Pancreas (tissue), 10 donors: Measurements from ENCODE around the gene IL17RD. TPM values are rescaled to one million over a fixed set of nuclear protein-coding genes. Genes with fewer than 3 reads are reported as not detected.

Experiments used
- ATAC-seq, 4 donors: fragments of 200-7000 bp; cut with Tn5 transposase; one replicate each; pipeline versions ENCODE4 v1.8.0 to v1.9.1; 2020; ENCODE audit warnings: mild to moderate bottlenecking in 4 of 4, moderate library complexity in 4 of 4
- DNase-seq, 6 donors: peaks; one replicate each; pipeline ENCODE4 v3.0.0-alpha.2; 2020
- FAIRE-seq: peaks from 2 replicates; lab custom pipeline; 2012; peaks lifted over from hg19 to GRCh38; lab: Jason Lieb, UNC
- H3K27ac ChIP-seq, 4 donors: fragments of 200-600 bp; sonication (generic); 1 replicate in 3 of 4; 2 replicates in 1 of 4; pipeline versions ENCODE4 v1.5.0 to v1.8.0; 2020
- H3K27me3 ChIP-seq, 4 donors: fragments of 200-600 bp; one replicate each; pipeline ENCODE4 v1.8.0; 2021
- H3K36me3 ChIP-seq, 3 donors: fragments of 200-600 bp; sonication (generic) in 1 of 3; one replicate each; pipeline versions ENCODE4 v1.5.0 to v1.8.0; 2020 to 2021
- H3K4me1 ChIP-seq, 3 donors: fragments of 200-600 bp; one replicate each; pipeline ENCODE4 v1.8.0; 2021
- H3K4me3 ChIP-seq, 4 donors: fragments of 200-600 bp; sonication (generic) in 2 of 4; one replicate each; pipeline versions ENCODE4 v1.5.0 to v1.8.0; 2020 to 2021
- H3K9me3 ChIP-seq, 4 donors: fragments of 200-600 bp; one replicate each; pipeline ENCODE4 v1.8.0; 2021
- WGBS, 2 donors: extraction: QIAGEN DNeasy Blood & Tissue Kit; methylation state at CpG; one replicate each; pipeline ENCODE4 v1.1.7; 2013; 5-methylcytosine and 5-hydroxymethylcytosine counted together
- intact Hi-C, 3 donors: fragments of 100-400 bp; cut with DNase I; formaldehyde crosslinking; loops; one replicate each; pipeline versions ENCODE4 v1.11.1 to v1.14.2; 2022
- polyA plus RNA-seq, 2 donors: library from polyadenylated mRNA; stranded (reverse); fragments of 200-250 nt; gene quantifications; one replicate each; pipeline ENCODE4 v1.2.3, GENCODE V29; 2013
- total RNA-seq, 6 donors: library from RNA; stranded (reverse); fragmentation: NEBNext Ultra II Directional in 4 of 6; extraction: Animal tissue kit (Norgen Biotek cat#: 25700) in 4 of 6; gene quantifications; one replicate each; pipeline versions ENCODE4 v1.2.1 to v1.2.4, GENCODE V29; 2021 to 2023
- TF ChIP-seq, protein P1 (sequence below), 4 donors: fragments of 200-600 bp; sonication (generic) in 3 of 4; IDR thresholded peaks; one replicate each; pipeline versions ENCODE4 v1.5.0 to v1.8.0; 2021; ENCODE audit warnings: antibody characterized with exemption in 4 of 4
- donor health status: healthy with polysubstance abuse.
- donor health status: DM: no; HTN: no; CAD: no; lungs with moderate emphysema.
- donor health status: DM: no; HTN: no; CAD: no.
- donor health status: control.
- donor health status: control.
- donor health status: Bipolar disorder and iron deficiency.
- donor health status: DM: yes; HTN: yes; CAD: no.
- donor health status: DM: no; HTN: no; CAD: no.
- donor health status: DM: no; HTN: no; CAD: no.
- donor health status: DM: yes; HTN: yes; CAD: no.

IL17RD gene
- total and polyA plus RNA-seq, 8 donors = 0.42 to 3.9 (median 1.9) TPM

DNA sequence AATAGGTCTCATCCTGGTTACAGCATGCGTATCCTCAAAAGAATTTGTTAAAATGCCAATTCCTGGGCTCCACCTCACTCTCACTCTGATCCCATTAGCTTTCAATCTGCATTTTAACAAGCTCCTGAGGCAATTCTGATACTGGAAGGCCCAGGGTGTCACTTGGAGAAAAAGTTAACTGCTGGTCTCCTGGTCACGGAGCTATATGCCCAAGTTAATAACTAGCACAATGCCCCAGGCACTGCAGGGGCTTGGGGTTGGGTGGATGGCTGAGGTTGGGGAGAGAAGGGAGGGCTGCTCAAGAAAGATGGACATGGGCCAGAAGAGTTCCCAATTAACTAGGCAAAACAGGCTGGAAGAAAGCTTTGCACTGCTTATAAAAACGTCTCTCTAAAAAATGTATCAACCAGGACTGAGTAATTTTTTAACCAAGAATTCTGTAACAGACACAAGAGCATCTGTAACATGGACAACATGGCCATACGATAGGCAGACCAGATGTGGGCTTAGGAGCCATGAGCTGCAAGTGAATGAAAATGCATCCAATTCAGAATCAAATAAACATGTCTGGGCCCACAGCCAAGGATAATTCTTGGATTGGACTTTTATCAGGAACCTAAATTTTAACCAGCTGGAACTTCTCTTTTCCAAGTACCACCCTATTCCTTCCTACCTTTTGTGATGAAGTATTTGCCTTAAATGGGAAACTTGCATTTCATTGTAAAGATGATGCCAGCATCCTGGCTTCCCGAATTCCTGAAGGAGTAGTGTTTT, 4.2 kb downstream of the IL17RD start:
- Histone ChIP-seq H3K4me3 (no peak overlapping the region), H3K27ac (no peak overlapping the region), H3K4me1 (peaks cover 0 to 4% (median 0%) of the 10 kb centered on the region in 3 donors), H3K9me3 (no peaks in the 10 kb centered on the region), H3K36me3 (no peaks in the 10 kb centered on the region), H3K27me3 (no peaks in the 10 kb centered on the region)
- DNase-seq = no peak
- no peak for ATAC-seq
- FAIRE-seq = no peak
- WGBS, 2 donors = 44 to 46% methylated on average over 5 of the region's 5 CpGs
- intact Hi-C loops = no loop called here
- TF ChIP-seq, protein P1, sequence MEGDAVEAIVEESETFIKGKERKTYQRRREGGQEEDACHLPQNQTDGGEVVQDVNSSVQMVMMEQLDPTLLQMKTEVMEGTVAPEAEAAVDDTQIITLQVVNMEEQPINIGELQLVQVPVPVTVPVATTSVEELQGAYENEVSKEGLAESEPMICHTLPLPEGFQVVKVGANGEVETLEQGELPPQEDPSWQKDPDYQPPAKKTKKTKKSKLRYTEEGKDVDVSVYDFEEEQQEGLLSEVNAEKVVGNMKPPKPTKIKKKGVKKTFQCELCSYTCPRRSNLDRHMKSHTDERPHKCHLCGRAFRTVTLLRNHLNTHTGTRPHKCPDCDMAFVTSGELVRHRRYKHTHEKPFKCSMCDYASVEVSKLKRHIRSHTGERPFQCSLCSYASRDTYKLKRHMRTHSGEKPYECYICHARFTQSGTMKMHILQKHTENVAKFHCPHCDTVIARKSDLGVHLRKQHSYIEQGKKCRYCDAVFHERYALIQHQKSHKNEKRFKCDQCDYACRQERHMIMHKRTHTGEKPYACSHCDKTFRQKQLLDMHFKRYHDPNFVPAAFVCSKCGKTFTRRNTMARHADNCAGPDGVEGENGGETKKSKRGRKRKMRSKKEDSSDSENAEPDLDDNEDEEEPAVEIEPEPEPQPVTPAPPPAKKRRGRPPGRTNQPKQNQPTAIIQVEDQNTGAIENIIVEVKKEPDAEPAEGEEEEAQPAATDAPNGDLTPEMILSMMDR (IDR thresholded peaks at IDR 0.05) = no peak

DNA sequence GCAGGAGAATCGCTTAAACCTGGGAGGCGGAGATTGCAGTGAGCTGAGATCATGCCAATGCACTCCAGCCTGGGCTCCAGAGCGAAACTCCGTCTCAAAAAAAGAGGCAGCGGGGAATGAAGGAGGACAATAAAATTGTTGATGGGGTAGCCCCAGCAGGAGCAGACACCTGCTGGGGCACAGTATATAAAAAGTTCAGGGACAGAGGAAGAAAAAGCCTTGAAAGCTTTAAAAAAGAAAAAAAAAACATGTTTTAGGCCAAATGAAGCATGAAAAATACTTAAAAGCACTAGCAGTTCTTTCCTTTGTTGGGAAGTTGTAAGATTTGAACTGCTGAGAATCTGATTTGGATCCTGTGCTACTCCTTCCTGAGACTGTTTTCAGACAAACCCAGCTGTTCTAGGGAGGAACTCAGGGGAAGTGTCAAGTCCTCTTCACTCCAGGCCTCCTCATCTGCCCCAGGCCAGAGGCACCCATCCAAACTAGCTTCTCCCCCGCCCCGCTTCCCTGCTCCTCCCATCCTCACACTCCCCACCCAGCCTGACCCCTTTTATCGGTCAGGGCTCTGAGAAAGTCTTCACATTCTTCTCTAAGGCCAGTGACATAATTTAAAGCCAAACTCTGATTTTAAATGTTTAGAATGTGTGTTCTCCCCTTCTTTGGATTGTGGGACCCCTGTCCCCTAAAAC, 4.9 kb downstream of the IL17RD start:
- TF ChIP-seq, protein P1 (IDR thresholded peaks at IDR 0.05) = no peak
- no peak for DNase-seq
- no peak overlapping the region for H3K4me3 ChIP-seq
- intact Hi-C loops = no loop called here
- no peak for FAIRE-seq
- H3K36me3 ChIP-seq = no peaks in the 10 kb centered on the region
- no peaks in the 10 kb centered on the region for H3K27me3 ChIP-seq
- H3K27ac ChIP-seq = no peak overlapping the region
- no peaks in the 10 kb centered on the region for H3K9me3 ChIP-seq
- no peak for ATAC-seq
- H3K4me1 ChIP-seq = peaks cover 0 to 4% (median 0%) of the 10 kb centered on the region in 3 donors
- 88 to 90% methylated on average over 8 of the region's 8 CpGs for WGBS, 2 donors

DNA sequence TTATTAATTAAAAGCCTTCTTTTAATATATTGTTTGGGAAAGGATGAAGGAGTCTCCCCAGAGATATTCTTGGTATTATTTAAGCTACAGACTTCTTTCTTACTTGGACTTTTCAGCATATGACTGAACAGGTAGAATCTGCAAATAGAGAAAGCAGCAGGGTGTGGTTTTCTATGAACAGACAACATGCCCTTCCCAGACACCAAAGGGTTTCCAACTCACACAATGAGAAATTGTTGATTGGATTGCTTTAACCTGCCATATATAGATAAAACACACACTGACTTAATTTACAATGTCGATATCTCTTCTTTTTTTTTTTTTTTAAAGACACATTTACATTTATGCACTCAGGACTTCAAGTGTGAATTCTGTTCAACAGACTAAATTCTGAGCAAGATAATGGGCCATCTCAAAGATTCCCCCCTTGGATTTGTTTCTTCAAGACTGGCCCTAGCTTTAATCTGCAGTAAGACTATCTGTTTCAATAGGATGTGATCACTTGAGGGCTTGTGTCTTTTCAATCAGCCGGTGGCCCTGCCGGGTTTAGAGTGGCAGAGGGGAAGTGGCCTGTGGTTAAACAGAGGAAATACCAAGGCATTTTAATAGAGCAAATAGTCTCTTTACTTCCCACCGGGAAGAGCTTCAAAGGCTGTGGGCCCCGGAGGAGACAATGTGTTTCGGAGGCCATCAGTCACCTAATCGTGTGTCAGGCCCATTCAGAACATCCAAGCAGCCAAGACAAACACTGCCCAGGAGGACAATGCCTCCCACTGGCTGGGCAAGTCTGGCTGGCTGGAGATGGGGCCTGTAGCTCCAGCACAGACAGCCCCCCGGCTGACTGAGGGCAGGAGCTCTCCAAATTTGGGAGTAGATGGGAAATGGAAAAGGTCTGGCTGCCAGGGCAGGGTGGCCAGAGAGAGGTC, 6.1 kb downstream of the IL17RD start:
- 49 to 62% methylated on average over 8 of the region's 8 CpGs for WGBS, 2 donors
- DNase-seq (no peak), FAIRE-seq (peak; percentile 56), ATAC-seq (no peak)
- no peaks in the 10 kb centered on the region for H3K9me3 ChIP-seq
- no peaks in the 10 kb centered on the region for H3K4me1 ChIP-seq
- H3K4me3 ChIP-seq = no peak overlapping the region
- no peaks in the 10 kb centered on the region for H3K36me3 ChIP-seq
- H3K27ac ChIP-seq = no peak overlapping the region
- no peaks in the 10 kb centered on the region for H3K27me3 ChIP-seq
- intact Hi-C loops = no loop called here
- TF ChIP-seq, protein P1 (IDR thresholded peaks at IDR 0.05) = no peak

DNA sequence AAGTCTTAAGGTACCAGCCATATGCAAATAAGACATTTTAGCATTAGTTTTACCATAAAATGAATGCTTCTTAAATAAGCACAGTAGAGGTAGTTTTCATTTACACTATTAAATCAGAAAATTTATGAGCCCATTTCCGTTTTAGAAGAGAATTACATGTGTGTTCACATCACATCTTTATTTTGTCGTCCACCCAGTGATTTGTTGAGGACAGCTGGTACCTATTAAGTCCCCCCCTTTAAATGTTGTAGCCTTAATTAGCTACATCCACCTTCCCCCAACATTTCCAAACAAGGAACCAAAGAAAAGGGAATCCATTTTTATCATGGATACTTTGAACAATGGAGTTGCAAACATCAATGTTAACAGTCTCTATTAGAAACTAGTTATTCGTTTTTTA, 6.8 kb downstream of the IL17RD start:
- FAIRE-seq = no peak
- no peak for DNase-seq
- H3K4me1 ChIP-seq = no peaks in the 10 kb centered on the region
- H3K27me3 ChIP-seq = no peaks in the 10 kb centered on the region
- TF ChIP-seq, protein P1 (IDR thresholded peaks at IDR 0.05) = no peak
- 73 to 80% methylated on average over 3 of the region's 3 CpGs for WGBS, 2 donors
- H3K36me3 ChIP-seq = no peaks in the 10 kb centered on the region
- H3K9me3 ChIP-seq = no peaks in the 10 kb centered on the region
- intact Hi-C loops = no loop called here
- no peak overlapping the region for H3K27ac ChIP-seq
- H3K4me3 ChIP-seq = no peak overlapping the region
- ATAC-seq = no peak
